ENCODE results near the gene ADK. TPM values are rescaled to one million over a fixed set of nuclear protein-coding genes. Genes with fewer than 3 reads are reported as not detected.

ADK gene
- polyA plus RNA-seq, 4 donors: 7.2 to 32.3 (median 16.1) TPM

GRCh38 chr10:74194545-74194944, 43.5 kb downstream of the ADK start:
- H3K9me3 ChIP-seq (ENCODE audit: control insufficient read depth in 2 of 2, insufficient read depth in 1 of 2, low read depth in 1 of 2, low read length in 1 of 2): no peaks in the 10 kb centered on the region
- no peaks in the 10 kb centered on the region for H3K36me3 ChIP-seq (ENCODE audit: control insufficient read depth in 3 of 3, insufficient read depth in 2 of 3, low read depth in 1 of 3, low read length in 3 of 3)
- FAIRE-seq (no peak), DNase-seq (no peak)
- no peak overlapping the region for H3K27ac ChIP-seq (ENCODE audit: low read depth in 1 of 3, low read length in 2 of 3)
- H3K4me1 ChIP-seq (ENCODE audit: control insufficient read depth in 3 of 3, insufficient read depth in 2 of 3, low read depth in 1 of 3, low read length in 2 of 3): peaks cover 0 to 5% (median 5%) of the 10 kb centered on the region in 3 donors
- no peak overlapping the region for H3K4me3 ChIP-seq (ENCODE audit: low read depth in 1 of 3, low read length in 3 of 3)
- WGBS, 3 donors: 71 to 80% (median 77%) methylated on average over 3 of the region's 3 CpGs
- no peaks in the 10 kb centered on the region for H3K27me3 ChIP-seq (ENCODE audit: control insufficient read depth in 3 of 3, insufficient read depth in 3 of 3, low read length in 3 of 3)

- Histone ChIP-seq H3K4me1 (ENCODE audit: control insufficient read depth in 3 of 3, insufficient read depth in 2 of 3, low read depth in 1 of 3, low read length in 2 of 3) (peaks cover 0 to 5% (median 5%) of the 10 kb centered on the region in 3 donors), H3K9me3 (ENCODE audit: control insufficient read depth in 2 of 2, insufficient read depth in 1 of 2, low read depth in 1 of 2, low read length in 1 of 2) (no peaks in the 10 kb centered on the region), H3K4me3 (ENCODE audit: low read depth in 1 of 3, low read length in 3 of 3) (no peak overlapping the region), H3K27me3 (ENCODE audit: control insufficient read depth in 3 of 3, insufficient read depth in 3 of 3, low read length in 3 of 3) (no peaks in the 10 kb centered on the region), H3K36me3 (ENCODE audit: control insufficient read depth in 3 of 3, insufficient read depth in 2 of 3, low read depth in 1 of 3, low read length in 3 of 3) (no peaks in the 10 kb centered on the region), H3K27ac (ENCODE audit: low read depth in 1 of 3, low read length in 2 of 3) (no peak overlapping the region)
- DNase-seq (no peak), FAIRE-seq (no peak)
- WGBS, 3 donors: 80 to 92% (median 90%) methylated on average over 3 of the region's 3 CpGs
Observed at GRCh38 chr10:74194999-74195398, 44.0 kb downstream of the ADK start.

- Histone ChIP-seq H3K36me3 (ENCODE audit: control insufficient read depth in 3 of 3, insufficient read depth in 2 of 3, low read depth in 1 of 3, low read length in 3 of 3) (no peaks in the 10 kb centered on the region), H3K27ac (ENCODE audit: low read depth in 1 of 3, low read length in 2 of 3) (no peak overlapping the region), H3K4me3 (ENCODE audit: low read depth in 1 of 3, low read length in 3 of 3) (no peak overlapping the region), H3K4me1 (ENCODE audit: control insufficient read depth in 3 of 3, insufficient read depth in 2 of 3, low read depth in 1 of 3, low read length in 2 of 3) (no peaks in the 10 kb centered on the region), H3K27me3 (ENCODE audit: control insufficient read depth in 3 of 3, insufficient read depth in 3 of 3, low read length in 3 of 3) (no peaks in the 10 kb centered on the region), H3K9me3 (ENCODE audit: control insufficient read depth in 2 of 2, insufficient read depth in 1 of 2, low read depth in 1 of 2, low read length in 1 of 2) (no peaks in the 10 kb centered on the region)
- 95 to 96% (median 95%) methylated on average over 4 of the region's 4 CpGs for WGBS, 3 donors
- FAIRE-seq (no peak), DNase-seq (no peak)
Observed at GRCh38 chr10:74199315-74199714, 48.3 kb downstream of the ADK start.

GRCh38 chr10:74202356-74202755, 51.3 kb downstream of the ADK start:
- FAIRE-seq (no peak), DNase-seq (no peak)
- H3K9me3 ChIP-seq (ENCODE audit: control insufficient read depth in 2 of 2, insufficient read depth in 1 of 2, low read depth in 1 of 2, low read length in 1 of 2): no peaks in the 10 kb centered on the region
- WGBS, 3 donors: 68 to 88% (median 88%) methylated on average over 2 of the region's 2 CpGs
- no peaks in the 10 kb centered on the region for H3K4me1 ChIP-seq (ENCODE audit: control insufficient read depth in 3 of 3, insufficient read depth in 2 of 3, low read depth in 1 of 3, low read length in 2 of 3)
- H3K27me3 ChIP-seq (ENCODE audit: control insufficient read depth in 3 of 3, insufficient read depth in 3 of 3, low read length in 3 of 3): no peaks in the 10 kb centered on the region
- H3K36me3 ChIP-seq (ENCODE audit: control insufficient read depth in 3 of 3, insufficient read depth in 2 of 3, low read depth in 1 of 3, low read length in 3 of 3): peaks cover 0 to 8% (median 0%) of the 10 kb centered on the region in 3 donors
- no peak overlapping the region for H3K27ac ChIP-seq (ENCODE audit: low read depth in 1 of 3, low read length in 2 of 3)
- no peak overlapping the region for H3K4me3 ChIP-seq (ENCODE audit: low read depth in 1 of 3, low read length in 3 of 3)

- Histone ChIP-seq H3K27ac (ENCODE audit: low read depth in 1 of 3, low read length in 2 of 3) (no peak overlapping the region), H3K36me3 (ENCODE audit: control insufficient read depth in 3 of 3, insufficient read depth in 2 of 3, low read depth in 1 of 3, low read length in 3 of 3) (peaks cover 0 to 13% (median 0%) of the 10 kb centered on the region in 3 donors), H3K9me3 (ENCODE audit: control insufficient read depth in 2 of 2, insufficient read depth in 1 of 2, low read depth in 1 of 2, low read length in 1 of 2) (no peaks in the 10 kb centered on the region), H3K4me1 (ENCODE audit: control insufficient read depth in 3 of 3, insufficient read depth in 2 of 3, low read depth in 1 of 3, low read length in 2 of 3) (peaks cover 0 to 3% (median 1%) of the 10 kb centered on the region in 3 donors), H3K4me3 (ENCODE audit: low read depth in 1 of 3, low read length in 3 of 3) (no peak overlapping the region), H3K27me3 (ENCODE audit: control insufficient read depth in 3 of 3, insufficient read depth in 3 of 3, low read length in 3 of 3) (no peaks in the 10 kb centered on the region)
- WGBS, 3 donors: 19 to 70% (median 59%) methylated on average over 6 of the region's 6 CpGs
- DNase-seq: peak in 1 of 2 donors; percentile 25
- FAIRE-seq: no peak
Observed at GRCh38 chr10:74206746-74207145, 55.7 kb downstream of the ADK start.

GRCh38 chr10:74207691-74208480, 56.9 kb downstream of the ADK start:
- Histone ChIP-seq H3K27ac (ENCODE audit: low read depth in 1 of 3, low read length in 2 of 3) (no peak overlapping the region), H3K27me3 (ENCODE audit: control insufficient read depth in 3 of 3, insufficient read depth in 3 of 3, low read length in 3 of 3) (no peaks in the 10 kb centered on the region), H3K4me3 (ENCODE audit: low read depth in 1 of 3, low read length in 3 of 3) (no peak overlapping the region), H3K9me3 (ENCODE audit: control insufficient read depth in 2 of 2, insufficient read depth in 1 of 2, low read depth in 1 of 2, low read length in 1 of 2) (no peaks in the 10 kb centered on the region), H3K36me3 (ENCODE audit: control insufficient read depth in 3 of 3, insufficient read depth in 2 of 3, low read depth in 1 of 3, low read length in 3 of 3) (peaks cover 0 to 13% (median 0%) of the 10 kb centered on the region in 3 donors), H3K4me1 (ENCODE audit: control insufficient read depth in 3 of 3, insufficient read depth in 2 of 3, low read depth in 1 of 3, low read length in 2 of 3) (peaks cover 0 to 3% (median 1%) of the 10 kb centered on the region in 3 donors)
- DNase-seq (peak; percentile 16 to 56), FAIRE-seq (no peak)
- WGBS, 3 donors: 30 to 65% (median 56%) methylated on average over 7 of the region's 7 CpGs

GRCh38 chr10:74208997-74209396, 58.0 kb downstream of the ADK start:
- peaks cover 0 to 13% (median 0%) of the 10 kb centered on the region in 3 donors for H3K36me3 ChIP-seq (ENCODE audit: control insufficient read depth in 3 of 3, insufficient read depth in 2 of 3, low read depth in 1 of 3, low read length in 3 of 3)

GRCh38 chr10:74213019-74213418, 62.0 kb downstream of the ADK start:
- 97 to 100% (median 99%) methylated on average over 2 of the region's 2 CpGs for WGBS, 3 donors
- no peak overlapping the region for H3K4me3 ChIP-seq (ENCODE audit: low read depth in 1 of 3, low read length in 3 of 3)
- no peak overlapping the region for H3K27ac ChIP-seq (ENCODE audit: low read depth in 1 of 3, low read length in 2 of 3)
- DNase-seq (no peak), FAIRE-seq (no peak)
- peaks cover 0 to 4% of the 10 kb centered on the region in 2 donors for H3K9me3 ChIP-seq (ENCODE audit: control insufficient read depth in 2 of 2, insufficient read depth in 1 of 2, low read depth in 1 of 2, low read length in 1 of 2)
- H3K27me3 ChIP-seq (ENCODE audit: control insufficient read depth in 3 of 3, insufficient read depth in 3 of 3, low read length in 3 of 3): no peaks in the 10 kb centered on the region
- H3K36me3 ChIP-seq (ENCODE audit: control insufficient read depth in 3 of 3, insufficient read depth in 2 of 3, low read depth in 1 of 3, low read length in 3 of 3): peaks cover 0 to 2% (median 0%) of the 10 kb centered on the region in 3 donors
- peaks cover 0 to 1% (median under 1%) of the 10 kb centered on the region in 3 donors for H3K4me1 ChIP-seq (ENCODE audit: control insufficient read depth in 3 of 3, insufficient read depth in 2 of 3, low read depth in 1 of 3, low read length in 2 of 3)

More at GRCh38 chr10:74208997-74209396, 58.0 kb downstream of the ADK start:
- DNase-seq: no peak
- H3K4me3 ChIP-seq (ENCODE audit: low read depth in 1 of 3, low read length in 3 of 3): no peak overlapping the region
- FAIRE-seq: no peak
- 95 to 97% (median 96%) methylated on average over 3 of the region's 3 CpGs for WGBS, 3 donors
- no peaks in the 10 kb centered on the region for H3K27me3 ChIP-seq (ENCODE audit: control insufficient read depth in 3 of 3, insufficient read depth in 3 of 3, low read length in 3 of 3)
- no peaks in the 10 kb centered on the region for H3K9me3 ChIP-seq (ENCODE audit: control insufficient read depth in 2 of 2, insufficient read depth in 1 of 2, low read depth in 1 of 2, low read length in 1 of 2)
- no peak overlapping the region for H3K27ac ChIP-seq (ENCODE audit: low read depth in 1 of 3, low read length in 2 of 3)
- peaks cover 0 to 3% (median 1%) of the 10 kb centered on the region in 3 donors for H3K4me1 ChIP-seq (ENCODE audit: control insufficient read depth in 3 of 3, insufficient read depth in 2 of 3, low read depth in 1 of 3, low read length in 2 of 3)

All from small intestine (tissue), 7 donors.